ENCODE data around the gene DYNC2H1.

The DYNC2H1 gene

DNA sequence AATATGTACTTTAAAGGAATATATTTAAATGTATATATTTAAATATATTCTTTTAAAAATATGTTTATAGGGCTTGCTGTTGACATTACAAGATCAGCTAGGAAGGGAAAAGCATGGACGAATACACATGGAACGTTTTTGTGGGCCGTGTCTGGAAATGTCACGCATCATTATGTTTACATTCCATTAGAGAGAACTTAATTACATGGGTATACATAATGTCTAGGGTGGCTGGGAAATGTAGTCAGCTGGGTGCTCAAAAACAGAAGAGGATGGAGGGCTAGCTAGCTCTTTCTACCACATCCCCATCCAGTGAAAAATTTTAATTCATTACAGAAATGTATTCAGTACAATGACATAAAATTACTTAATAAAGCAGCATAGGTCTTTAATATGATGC, 371.2 kb downstream of the DYNC2H1 start:
- no peak for DNase-seq

DNA sequence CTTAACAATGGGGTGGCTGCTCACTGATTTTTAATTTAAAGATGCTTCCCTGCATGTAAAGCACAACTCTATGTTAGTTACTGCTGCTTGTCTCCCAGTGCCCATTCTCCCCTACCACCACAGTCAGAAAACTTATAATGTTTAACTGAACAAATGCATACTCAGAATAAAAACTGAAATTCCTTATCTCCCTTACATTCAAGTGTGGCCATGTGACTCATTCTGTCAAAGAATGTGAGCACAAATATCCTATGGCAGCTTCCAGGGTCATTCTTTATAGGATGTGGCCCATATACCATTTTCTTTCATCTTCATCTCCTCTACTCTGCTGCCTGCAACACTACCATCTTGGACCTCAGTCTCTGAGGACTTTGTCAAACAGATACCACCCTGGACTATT, 374.8 kb downstream of the DYNC2H1 start:
- DNase-seq = no peak

- DNase-seq = no peak
These were observed 375.3 kb downstream of the DYNC2H1 start for GRCh38 chr11:103484545-103484944.

GRCh38 chr11:103486604-103487003, 377.4 kb downstream of the DYNC2H1 start:
- no peak for DNase-seq

DNA sequence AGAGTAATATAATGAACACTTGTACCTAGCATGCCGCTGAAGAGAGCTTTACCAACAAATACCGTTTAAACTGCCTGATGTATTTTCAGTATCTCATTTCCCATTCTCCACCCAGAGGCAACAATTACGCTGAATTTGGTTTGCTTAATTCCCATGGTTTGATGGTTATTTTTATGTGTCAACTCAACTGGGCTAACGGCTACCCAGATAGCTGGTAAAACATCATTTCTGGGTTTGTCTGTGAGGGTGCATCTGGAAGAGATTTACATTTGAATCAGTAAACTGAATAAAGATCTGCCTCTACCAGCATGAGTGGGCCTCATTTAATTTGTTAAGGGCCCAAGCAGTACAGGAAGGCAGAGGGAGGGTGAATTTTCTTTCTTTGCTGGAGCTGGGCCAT, 377.9 kb downstream of the DYNC2H1 start:
- DNase-seq = no peak

DNA sequence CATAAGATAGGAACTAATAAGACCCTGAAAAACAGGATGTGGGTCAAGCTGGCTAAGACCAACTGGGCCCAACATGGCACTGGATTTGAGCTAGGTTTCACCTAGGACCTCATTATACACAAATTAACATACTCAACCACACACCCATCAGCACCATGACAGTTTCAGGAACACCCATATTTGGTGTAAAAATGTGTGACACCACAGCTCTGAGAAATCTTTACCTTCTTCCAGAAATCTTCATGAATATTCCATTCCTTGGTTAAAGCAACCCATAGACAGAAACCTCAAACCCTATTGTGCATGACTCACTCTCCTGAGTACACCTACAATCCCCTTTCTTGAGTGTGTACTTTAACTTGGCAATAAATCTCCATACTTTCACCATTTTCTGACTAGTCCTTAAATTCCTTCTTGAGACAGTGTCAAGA, 378.8 kb downstream of the DYNC2H1 start:
- peak; percentile 42 for DNase-seq

- no peak for DNase-seq
These were observed 379.4 kb downstream of the DYNC2H1 start for GRCh38 chr11:103488579-103488978.

DNA sequence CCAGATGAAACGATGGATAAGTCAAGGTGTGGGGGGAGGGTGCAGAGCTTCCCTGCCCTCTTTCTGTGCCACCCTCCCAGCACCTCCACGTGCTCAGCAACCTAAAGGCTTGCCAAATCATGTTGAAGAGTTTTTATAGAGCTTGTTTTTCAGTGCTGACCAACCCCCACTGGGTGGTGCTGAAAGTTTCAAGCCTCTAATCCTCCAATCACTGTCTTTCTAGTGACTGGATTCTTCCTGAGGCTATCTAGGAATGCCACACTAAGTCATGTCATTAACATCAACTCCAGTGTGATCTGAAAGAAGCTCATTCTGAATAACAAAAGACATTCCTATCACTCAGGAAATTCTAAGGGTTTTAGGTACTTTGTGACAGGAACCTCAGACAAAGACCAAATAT, 382.6 kb downstream of the DYNC2H1 start:
- no peak for DNase-seq

DNA sequence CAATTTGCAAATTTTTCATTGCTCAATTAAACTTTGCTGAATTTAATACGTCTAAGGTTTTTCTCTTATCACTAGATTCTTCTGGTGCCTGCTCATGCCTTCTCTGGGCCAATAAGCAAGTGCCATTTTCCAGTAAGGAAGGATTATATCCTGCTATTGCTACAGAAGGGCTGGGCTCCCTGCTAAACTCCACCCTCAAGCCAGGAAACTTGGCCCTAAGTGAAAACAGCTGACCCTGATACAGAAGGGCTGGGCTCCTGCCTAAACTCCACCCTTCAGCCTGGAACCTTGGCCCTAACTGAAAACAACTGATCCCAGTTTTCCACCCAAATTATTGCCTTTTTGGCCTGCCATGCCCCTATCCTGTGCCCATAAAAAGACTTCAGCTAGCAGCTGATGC, 385.3 kb downstream of the DYNC2H1 start:
- no peak for DNase-seq

- no peak for DNase-seq
These were observed 388.0 kb downstream of the DYNC2H1 start for GRCh38 chr11:103497268-103497667.

DNA sequence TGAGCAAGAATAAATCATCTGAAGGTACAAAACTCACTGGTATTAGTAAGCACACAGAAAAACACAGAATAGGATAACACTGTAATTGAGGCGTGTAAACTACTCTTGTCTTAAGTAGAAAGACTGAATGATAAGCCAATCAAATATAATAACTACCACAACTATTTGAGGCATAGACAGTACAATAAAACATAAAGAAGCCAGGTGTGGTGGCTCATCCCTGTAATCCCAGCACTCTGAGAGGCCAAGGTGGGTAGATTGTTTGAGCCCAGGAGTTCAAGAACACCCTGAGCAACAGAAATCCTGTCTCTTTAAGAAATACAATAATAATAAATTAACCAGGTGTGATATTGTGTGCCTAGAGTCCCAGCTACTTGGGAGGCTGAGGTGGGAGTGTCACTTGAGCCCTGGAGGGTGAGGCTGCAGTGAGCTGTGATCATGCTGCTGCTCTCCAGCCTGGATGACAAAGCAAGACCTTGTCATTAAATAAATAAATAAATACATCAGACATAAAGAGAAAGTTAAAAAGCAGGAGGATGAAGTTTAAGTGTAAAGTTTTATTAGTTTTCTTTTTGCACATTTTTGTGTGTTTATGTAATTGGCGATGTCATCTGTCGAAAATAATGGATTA, 390.6 kb downstream of the DYNC2H1 start:
- no peak for DNase-seq

GRCh38 chr11:103515283-103515682, 406.1 kb downstream of the DYNC2H1 start:
- DNase-seq = no peak

GRCh38 chr11:103520792-103521191, 411.6 kb downstream of the DYNC2H1 start:
- no peak for DNase-seq

- no peak for DNase-seq
These were observed 415.8 kb downstream of the DYNC2H1 start for GRCh38 chr11:103525069-103525468.

GRCh38 chr11:103528046-103528445, 418.8 kb downstream of the DYNC2H1 start:
- no peak for DNase-seq

DNA sequence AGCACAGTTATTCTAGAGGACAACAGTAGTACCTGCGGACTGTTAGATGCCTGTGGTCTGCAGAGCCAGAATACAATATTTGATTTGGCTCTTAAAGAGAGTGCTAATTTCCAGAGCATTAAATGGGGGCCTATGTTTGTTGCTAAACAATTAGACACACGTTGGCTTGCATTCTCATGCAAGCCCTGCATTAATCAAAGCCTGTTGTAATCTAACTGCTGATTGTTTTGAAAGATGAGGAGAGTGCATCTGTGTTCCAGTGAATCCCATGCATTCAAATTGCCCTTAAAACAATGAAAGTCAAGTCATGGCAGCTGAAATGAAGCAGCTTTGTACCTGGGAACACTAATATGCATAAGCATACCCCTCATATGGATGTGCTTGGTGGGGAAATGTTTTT, 419.4 kb downstream of the DYNC2H1 start:
- DNase-seq = no peak

DNA sequence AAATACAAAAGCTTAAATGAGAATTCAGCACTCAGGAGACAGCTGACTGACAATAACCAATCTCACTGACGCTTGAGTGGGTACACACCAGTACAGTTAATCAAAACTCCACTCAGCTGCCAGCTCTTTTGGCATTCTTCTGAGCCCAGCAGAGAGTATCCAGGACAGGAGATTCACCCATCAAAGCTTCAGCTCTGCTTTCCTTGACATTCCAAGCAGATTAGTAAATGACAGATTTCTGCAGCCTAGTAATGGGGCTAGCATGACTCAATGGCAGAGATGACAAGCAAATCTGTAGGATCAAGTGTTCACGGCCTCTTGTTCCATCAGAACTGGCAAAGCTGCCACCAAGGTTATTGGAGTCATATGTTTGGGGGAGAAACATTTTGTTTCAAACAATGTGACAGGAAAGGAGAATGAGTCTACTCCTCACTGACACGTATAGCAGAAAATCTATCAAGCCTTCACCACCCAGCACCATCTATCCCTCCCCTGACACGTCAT, 420.0 kb downstream of the DYNC2H1 start:
- DNase-seq = no peak

Data from activated CD4-positive, alpha-beta T cell treated with anti-CD3 and anti-CD28 coated beads, Interleukin-10, Interleukin-2, amounts not matched to agents 100 ng/mL and 50 ng/mL, durations not matched to agents 16 hours and 8 hours (primary cell).